CD4-positive, alpha-beta T cell treated with Interferon gamma for 1 hour (primary cell): ENCODE data around the gene FUT3.

Experiments used
- DNase-seq: peaks from one replicate; pipeline ENCODE4 v3.0.0-alpha.2; 2020

FUT3 gene

GRCh38 chr19:5799247-5800241 lies 51.7 kb downstream of the FUT3 start:
- DNase-seq, result no peak

GRCh38 chr19:5798244-5798643 lies 53.0 kb downstream of the FUT3 start:
- DNase-seq, result no peak

GRCh38 chr19:5795382-5795919 lies 55.8 kb downstream of the FUT3 start:
- no peak for DNase-seq

- DNase-seq, result no peak
Measured at GRCh38 chr19:5793188-5793587, 58.1 kb downstream of the FUT3 start.
